Stimulated activated naive CD4-positive, alpha-beta T cell (primary cell): ENCODE measurements around the gene MAPK14.
"Not testable (repeated sequence)": the region's sequence is repeated elsewhere in the genome, so short reads cannot be mapped to it uniquely, and the experiment has no call there.

ENCODE experiments used
- DNase-seq, 6 experiments: peaks; one replicate each; lab custom pipeline; 2025; lab: John Stamatoyannopoulos, UW

The MAPK14 gene

GRCh38 chr6:36123270-36124139 lies 95.9 kb downstream of the MAPK14 start:
- DNase-seq: peak; percentile 70 to 91 (median 83)

- DNase-seq: not testable (repeated sequence)
These were observed 96.7 kb downstream of the MAPK14 start for GRCh38 chr6:36124346-36124745.

GRCh38 chr6:36124881-36125280 lies 97.3 kb downstream of the MAPK14 start:
- DNase-seq: no peak

- DNase-seq: no peak
These were observed 98.0 kb downstream of the MAPK14 start for GRCh38 chr6:36125575-36125974.

GRCh38 chr6:36126121-36126520 lies 98.5 kb downstream of the MAPK14 start:
- no peak for DNase-seq

GRCh38 chr6:36126553-36127458 lies 99.2 kb downstream of the MAPK14 start:
- peak in 1 of 6 experiments; percentile 36 for DNase-seq

GRCh38 chr6:36127462-36128016 lies 99.9 kb downstream of the MAPK14 start:
- DNase-seq: no peak

GRCh38 chr6:36128073-36128472 lies 100.5 kb downstream of the MAPK14 start:
- no peak for DNase-seq

GRCh38 chr6:36128793-36129192 lies 101.2 kb downstream of the MAPK14 start:
- DNase-seq: no peak

GRCh38 chr6:36129334-36129733 lies 101.7 kb downstream of the MAPK14 start:
- DNase-seq: not testable (repeated sequence)

- peak in 2 of 6 experiments; percentile 41 to 68 for DNase-seq
These were observed 102.5 kb downstream of the MAPK14 start, which contains the start of gene MAPK13 for GRCh38 chr6:36129941-36130666. Gene MAPK13, plus strand, starts transcription at chr6:36130513. Its CDS starts 70 bp downstream, at chr6:36130583.

- DNase-seq: peak; percentile 16 to 68 (median 34)
These were observed 103.3 kb downstream of the MAPK14 start for GRCh38 chr6:36130667-36131510.

- peak in 4 of 6 experiments; percentile 20 to 62 (median 39) for DNase-seq
These were observed 104.1 kb downstream of the MAPK14 start for GRCh38 chr6:36131511-36132245.

- no peak for DNase-seq
These were observed 104.8 kb downstream of the MAPK14 start for GRCh38 chr6:36132246-36132895.

- no peak for DNase-seq
These were observed 105.5 kb downstream of the MAPK14 start for GRCh38 chr6:36133148-36133547.

- DNase-seq: no peak
These were observed 106.3 kb downstream of the MAPK14 start for GRCh38 chr6:36133912-36134311.

- no peak for DNase-seq
These were observed 107.6 kb downstream of the MAPK14 start for GRCh38 chr6:36135053-36135731.

- no peak for DNase-seq
These were observed 108.4 kb downstream of the MAPK14 start for GRCh38 chr6:36136034-36136433.

GRCh38 chr6:36136551-36136950 lies 108.9 kb downstream of the MAPK14 start:
- DNase-seq: no peak
